SH-SY5Y (cell line): ENCODE data around the gene ACAN.

Source experiments
- GATA2 ChIP-seq: IDR thresholded peaks from 2 replicates; pipeline ENCODE4 v1.6.1; 2011; ENCODE audit warnings: mild to moderate bottlenecking, low read depth, low read length
- GATA3 ChIP-seq: IDR thresholded peaks from 2 replicates; pipeline ENCODE4 v1.6.1; 2011; ENCODE audit warnings: low read depth, mild to moderate bottlenecking, low read length, moderate library complexity

The ACAN gene

DNA sequence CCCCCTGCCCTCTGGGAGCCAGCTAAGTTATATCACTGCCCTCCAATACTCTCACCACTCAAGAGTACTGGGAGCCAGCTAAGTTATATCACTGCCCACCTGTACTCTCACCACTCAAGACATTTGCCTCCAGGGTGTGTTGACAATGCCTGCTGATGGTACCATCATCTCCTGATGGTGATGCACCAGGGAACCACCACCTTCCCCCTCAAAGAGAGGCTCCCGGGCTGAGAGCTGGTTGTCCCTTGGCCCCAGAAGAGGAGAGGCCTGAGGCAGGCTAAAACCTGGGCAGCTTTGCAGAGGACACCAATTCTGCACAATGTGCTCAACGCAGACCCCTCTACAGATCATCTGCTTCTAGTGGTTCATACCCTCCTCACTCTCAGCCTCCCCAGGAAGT, 99.6 kb downstream of the ACAN start:
- no peak for TF ChIP-seq GATA2
- no peak for TF ChIP-seq GATA3

GRCh38 chr15:88904257-88904623, 101.0 kb downstream of the ACAN start:
- TF ChIP-seq GATA3 (no peak), GATA2 (no peak)

GRCh38 chr15:88904624-88905327, 101.5 kb downstream of the ACAN start:
- TF ChIP-seq GATA3, result no peak
- peak; percentile 70 for TF ChIP-seq GATA2

GRCh38 chr15:88905576-88905975, 102.3 kb downstream of the ACAN start:
- TF ChIP-seq GATA3 (no peak), GATA2 (no peak)

DNA sequence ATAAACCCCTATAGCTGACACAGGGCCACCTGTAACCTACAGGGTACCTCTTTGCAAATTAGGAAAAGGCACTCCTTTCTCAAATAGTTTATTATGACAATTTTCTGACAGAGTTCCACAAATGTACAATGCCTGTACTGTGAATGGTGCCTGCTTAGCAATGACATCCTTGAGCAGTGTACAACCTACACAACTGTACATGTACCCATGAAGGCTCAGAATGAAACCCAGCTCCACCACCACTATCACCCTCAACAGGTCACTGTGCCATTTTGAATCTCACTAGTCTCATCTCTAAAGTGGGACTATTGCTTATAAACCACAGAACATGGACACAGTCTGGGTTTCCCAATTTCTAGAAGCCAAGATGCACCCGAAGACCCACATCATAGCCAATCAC, 102.9 kb downstream of the ACAN start:
- TF ChIP-seq GATA3 (no peak), GATA2 (no peak)

DNA sequence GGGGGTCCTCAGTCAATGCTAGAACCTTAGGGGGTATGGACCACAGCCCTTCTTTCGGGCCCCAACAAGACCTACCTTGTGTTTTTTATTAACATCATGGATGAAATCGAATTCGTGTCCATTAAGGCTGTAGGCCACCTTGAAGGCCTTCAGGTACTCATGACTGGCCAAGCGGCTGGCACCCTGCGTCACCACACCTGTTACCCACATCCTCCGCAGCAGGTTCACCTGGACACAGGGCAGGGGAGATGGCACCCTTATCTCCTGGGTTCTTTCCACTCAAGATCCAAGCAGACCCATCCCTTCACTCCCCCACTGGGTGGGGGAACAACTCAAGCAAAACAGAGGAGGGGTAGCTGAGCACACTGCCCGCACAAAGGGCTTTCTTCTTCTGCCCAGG, 103.3 kb downstream of the ACAN start:
- TF ChIP-seq GATA2 (no peak), GATA3 (no peak)

- TF ChIP-seq GATA3 (no peak), GATA2 (no peak)
Measured at GRCh38 chr15:88907111-88907510, 103.9 kb downstream of the ACAN start.

DNA sequence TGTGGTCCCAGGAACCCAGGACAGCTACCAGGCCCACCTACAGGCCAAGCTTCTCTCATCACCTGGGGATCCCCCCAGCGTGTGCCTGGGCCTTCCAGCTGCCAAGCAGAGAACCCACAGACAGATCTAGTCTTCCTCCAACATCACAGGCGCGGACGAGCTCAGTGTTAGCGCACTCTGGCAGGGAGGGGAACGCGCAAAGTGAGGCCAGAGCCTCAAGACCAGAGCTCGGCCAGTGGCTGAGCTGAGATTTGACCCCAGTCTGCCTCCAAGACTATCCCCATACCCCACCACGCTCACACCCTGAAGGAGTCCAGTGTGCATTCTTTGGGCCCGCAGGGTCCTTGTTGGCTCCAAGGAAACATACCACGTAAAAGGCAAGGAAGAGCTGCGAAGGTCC, 104.9 kb downstream of the ACAN start:
- TF ChIP-seq GATA2 (no peak), GATA3 (no peak)

DNA sequence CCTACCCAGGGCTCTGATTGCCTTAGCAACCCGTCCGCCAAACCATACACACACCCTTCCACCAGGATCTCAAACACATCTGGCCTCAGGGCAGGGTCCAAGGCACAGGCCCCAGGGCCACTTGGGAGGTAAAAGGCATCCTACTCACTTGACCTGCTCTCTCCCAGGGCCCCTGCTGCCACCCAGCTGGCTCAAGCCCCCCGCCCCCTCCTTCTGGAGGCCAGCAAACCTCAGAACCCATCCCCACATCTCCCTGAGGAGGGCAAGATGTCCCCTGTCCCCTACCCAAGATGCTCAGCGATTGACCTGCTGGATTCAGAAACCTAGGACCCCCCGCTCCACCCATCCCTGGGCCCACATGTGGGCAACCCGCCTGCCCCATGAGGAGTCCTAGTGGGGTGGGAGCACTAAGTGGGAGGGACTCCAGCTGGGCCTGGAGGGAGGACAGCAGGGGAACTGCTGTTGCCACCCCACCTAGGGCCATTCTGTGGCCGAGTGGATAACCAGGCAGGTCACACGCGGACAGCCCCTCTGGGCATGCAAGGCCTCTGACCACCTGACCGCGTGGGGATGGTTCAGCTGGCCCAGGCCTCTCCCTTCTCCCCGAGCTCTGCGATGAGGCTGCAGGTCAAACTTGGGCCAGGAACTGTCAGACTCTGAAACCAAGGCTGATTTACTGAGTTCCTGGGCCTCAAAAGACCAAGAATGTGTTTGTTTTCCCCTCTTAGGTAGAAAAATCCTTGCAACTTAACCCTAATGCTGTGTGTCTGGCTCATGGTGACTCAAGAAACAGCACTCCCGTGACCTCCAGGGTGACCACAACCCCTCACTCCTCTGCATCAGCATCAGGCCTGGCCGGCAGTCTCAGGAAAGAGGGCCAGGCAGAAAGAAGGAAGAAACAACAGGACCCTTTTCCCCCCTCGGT, 105.7 kb downstream of the ACAN start:
- TF ChIP-seq GATA3 (no peak), GATA2 (no peak)

DNA sequence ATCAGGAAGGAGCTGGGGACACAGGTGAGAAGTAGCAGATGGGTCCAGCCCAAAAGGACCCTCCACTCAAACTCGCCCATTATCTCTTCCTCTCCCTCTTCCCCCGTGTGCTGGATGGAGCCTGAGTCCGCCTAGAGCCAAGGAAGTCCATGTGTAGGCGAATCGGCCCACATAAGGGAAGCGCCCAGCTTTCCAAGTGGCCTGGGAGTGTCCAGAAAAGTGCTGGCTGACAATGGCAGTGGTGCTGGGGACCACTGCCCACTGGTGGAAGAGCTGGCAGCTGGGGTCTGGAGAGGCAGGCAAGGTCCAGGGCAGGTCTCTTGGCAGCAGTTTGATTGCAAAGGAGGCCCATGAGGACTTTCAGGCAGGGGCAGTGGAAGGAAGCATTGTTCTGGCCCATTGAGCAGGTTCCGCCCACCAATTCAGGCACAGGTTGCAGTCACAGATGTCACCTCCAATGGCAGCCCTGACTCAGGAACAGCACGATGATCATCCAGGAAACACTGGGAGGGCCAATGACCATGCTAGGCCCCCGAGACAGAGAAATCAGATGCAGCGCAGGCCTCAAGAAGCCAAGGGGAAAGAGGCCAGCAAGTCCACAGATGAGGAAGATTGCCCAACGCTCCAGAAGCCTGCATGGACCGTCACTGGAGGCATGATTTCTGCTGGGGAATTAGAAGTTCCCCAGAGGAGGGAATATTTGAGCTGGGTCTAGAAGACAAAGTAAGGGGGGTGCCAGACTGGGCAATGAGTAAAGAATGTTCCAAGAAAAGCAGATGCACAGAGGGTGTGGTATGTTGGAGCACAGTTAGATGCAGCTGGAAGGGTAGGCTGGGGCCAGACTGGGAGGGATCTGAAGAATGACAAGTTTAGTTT, 107.0 kb downstream of the ACAN start:
- no peak for TF ChIP-seq GATA2
- TF ChIP-seq GATA3, result no peak

DNA sequence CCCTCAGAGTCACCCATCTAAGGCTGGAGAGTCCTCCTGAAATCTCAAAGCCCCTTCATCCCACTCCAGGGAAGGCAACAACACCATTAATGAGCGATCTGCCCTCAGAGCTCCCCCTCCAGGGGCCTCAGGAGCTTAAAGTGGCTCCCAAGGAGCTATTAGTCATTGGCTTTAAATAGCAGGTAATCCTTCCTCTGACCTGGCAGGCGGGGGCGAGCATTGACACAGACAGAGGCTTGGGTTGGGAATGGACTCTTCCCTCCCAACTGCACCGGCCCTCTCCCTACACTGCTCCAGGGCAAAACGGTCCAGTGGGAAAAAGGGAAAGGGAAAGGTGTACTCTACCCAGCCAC, 108.5 kb downstream of the ACAN start:
- TF ChIP-seq GATA3, result no peak

- no peak for TF ChIP-seq GATA2
Measured at GRCh38 chr15:88912500-88912921, 109.3 kb downstream of the ACAN start.

- TF ChIP-seq GATA3 (no peak), GATA2 (no peak)
Measured at GRCh38 chr15:88913017-88913849, 110.0 kb downstream of the ACAN start, which contains the start of gene MFGE8. MFGE8 (minus strand) TSS chr15:88913379; CDS start chr15:88913319, 60 bp downstream.

DNA sequence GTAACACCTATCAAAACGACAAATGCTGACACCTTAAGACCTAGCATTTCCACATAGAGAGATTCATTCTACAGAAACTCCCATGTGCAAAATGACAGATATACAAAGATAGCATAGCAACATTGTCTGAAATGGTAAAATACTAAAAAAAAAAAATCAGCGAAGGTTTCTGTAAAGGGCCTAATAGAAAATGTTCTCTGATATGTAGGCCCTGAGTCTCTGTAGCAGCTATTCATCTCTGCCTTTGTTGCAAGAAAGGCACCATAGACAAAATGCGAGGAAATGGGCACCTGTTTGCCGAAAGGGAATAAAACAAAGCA, 110.6 kb downstream of the ACAN start:
- TF ChIP-seq GATA2 (no peak), GATA3 (no peak)

DNA sequence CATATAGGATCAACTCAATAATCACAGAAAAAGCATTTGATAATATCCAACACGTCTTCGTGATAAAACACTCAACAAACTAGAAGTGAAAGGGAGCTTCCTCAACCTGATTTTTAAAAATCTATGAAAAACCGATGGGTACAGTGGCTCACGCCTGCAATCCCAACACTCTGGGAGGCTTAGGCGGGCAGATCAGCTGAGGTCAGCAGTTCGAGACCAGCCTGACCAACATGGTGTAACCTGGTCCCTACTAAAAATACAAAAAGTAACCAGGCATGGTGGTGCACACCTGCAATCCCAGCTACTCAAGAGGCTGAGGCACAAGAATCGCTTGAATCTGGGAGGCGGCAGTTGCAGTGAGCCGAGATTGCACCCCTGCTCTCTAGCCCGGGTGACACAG, 112.1 kb downstream of the ACAN start:
- no peak for TF ChIP-seq GATA2
- TF ChIP-seq GATA3, result no peak

DNA sequence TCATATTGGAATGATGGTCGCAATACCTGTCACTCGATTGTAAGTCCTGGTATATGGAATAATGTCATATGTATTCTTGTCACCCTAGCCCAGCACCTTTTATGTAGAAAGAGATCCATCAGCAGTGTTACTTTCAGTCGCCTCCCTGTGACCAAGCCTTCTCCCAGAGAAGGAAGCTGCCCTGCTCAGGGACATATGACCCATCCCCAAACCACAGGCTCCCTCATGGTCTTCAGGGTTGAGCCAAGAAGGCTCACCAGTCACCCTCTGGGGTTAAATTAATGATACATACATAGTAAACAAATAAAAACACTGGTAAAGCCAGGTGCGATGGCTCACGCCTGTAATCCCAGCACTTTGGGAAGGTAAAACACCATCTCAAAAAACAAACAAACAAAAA, 114.5 kb downstream of the ACAN start:
- TF ChIP-seq GATA2 (no peak), GATA3 (no peak)
